T-helper 1 cell treated with Interleukin-12 subunit alpha and Interleukin-12 subunit beta and Interleukin-4 antibody, amounts not matched to agents 30 μg/mL and 1 μg/mL, for 36 hours (primary cell): Measurements from ENCODE around the gene MXRA7.
"Not testable (repeated sequence)": the region's sequence is repeated elsewhere in the genome, so short reads cannot be mapped to it uniquely, and the experiment has no call there.

Experiments
- H3K27ac Mint-ChIP-seq: one replicate; pipeline ENCODE4 v1.8.0; 2021; ENCODE audit warnings: mild to moderate bottlenecking, mixed read lengths
- H3K27me3 Mint-ChIP-seq: one replicate; pipeline ENCODE4 v1.8.0; 2021; ENCODE audit warnings: low read depth, mixed read lengths
- H3K36me3 Mint-ChIP-seq: one replicate; pipeline ENCODE4 v1.8.0; 2021; ENCODE audit warnings: low read depth, mixed read lengths
- H3K4me1 Mint-ChIP-seq: one replicate; pipeline ENCODE4 v1.8.0; 2021; ENCODE audit warnings: low read depth, mixed read lengths
- H3K4me3 Mint-ChIP-seq: one replicate; pipeline ENCODE4 v1.8.0; 2021; ENCODE audit warnings: mild to moderate bottlenecking, moderate library complexity, mixed read lengths
- H3K9me3 Mint-ChIP-seq: one replicate; pipeline ENCODE4 v1.8.0; 2021; ENCODE audit warnings: mixed read lengths

MXRA7 gene

GRCh38 chr17:76714822-76715495, 4.2 kb upstream of the MXRA7 start:
- Mint-ChIP-seq H3K4me3 (no peak overlapping the region), H3K27ac (peak overlapping the region; percentile 56), H3K27me3 (peaks cover 1% of the 10 kb centered on the region), H3K9me3 (no peaks in the 10 kb centered on the region), H3K4me1 (peaks cover 34% of the 10 kb centered on the region), H3K36me3 (peaks cover 39% of the 10 kb centered on the region)

- peaks cover 35% of the 10 kb centered on the region for H3K36me3 Mint-ChIP-seq
- H3K9me3 Mint-ChIP-seq, result no peaks in the 10 kb centered on the region
- H3K4me3 Mint-ChIP-seq, result no peak overlapping the region
- peaks cover 7% of the 10 kb centered on the region for H3K27me3 Mint-ChIP-seq
- H3K4me1 Mint-ChIP-seq, result peaks cover 34% of the 10 kb centered on the region
- H3K27ac Mint-ChIP-seq, result no peak overlapping the region
Observed at GRCh38 chr17:76714336-76714735, 3.6 kb upstream of the MXRA7 start.

DNA sequence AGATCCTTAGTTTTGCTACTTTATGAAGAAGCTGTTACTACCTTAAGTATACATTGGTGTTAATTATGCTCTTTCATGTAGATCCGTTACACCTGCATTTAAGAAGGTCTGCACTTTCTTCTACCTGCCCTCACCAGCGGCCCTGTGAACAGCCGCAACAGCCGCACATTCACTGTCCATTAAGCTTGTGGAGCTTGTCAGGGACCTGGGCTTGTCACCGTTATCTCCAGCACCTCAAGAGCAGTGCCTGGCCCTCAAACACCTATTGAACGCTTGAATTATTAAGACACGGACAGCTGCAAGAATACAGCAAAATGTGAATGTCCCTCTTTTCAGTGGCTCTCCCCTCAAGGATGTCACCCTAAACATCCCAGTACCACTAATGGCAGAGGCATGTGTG, 3.0 kb upstream of the MXRA7 start:
- H3K36me3 Mint-ChIP-seq, result peaks cover 30% of the 10 kb centered on the region
- peaks cover 34% of the 10 kb centered on the region for H3K4me1 Mint-ChIP-seq
- peaks cover 12% of the 10 kb centered on the region for H3K27me3 Mint-ChIP-seq
- no peaks in the 10 kb centered on the region for H3K9me3 Mint-ChIP-seq
- H3K27ac Mint-ChIP-seq, result no peak overlapping the region
- H3K4me3 Mint-ChIP-seq, result no peak overlapping the region

DNA sequence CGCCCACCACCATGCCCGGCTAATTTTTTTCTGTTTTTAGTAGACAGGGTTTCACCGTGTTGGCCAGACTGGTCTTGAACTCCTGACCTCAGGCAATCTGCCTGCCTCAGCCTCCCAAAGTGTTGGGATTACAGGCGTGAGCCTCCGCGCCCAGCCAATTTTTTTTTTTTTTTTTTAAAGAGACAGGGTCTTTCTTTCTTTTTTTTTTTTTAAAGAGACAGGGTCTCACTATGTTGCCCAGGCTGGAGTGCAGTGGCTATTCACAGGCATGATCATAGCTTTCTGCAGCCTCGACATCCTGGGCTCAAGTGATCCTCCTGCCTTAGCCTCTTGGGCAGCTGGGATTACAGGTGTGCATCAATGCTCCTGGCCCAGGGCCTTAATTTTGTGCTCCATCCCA, 1.6 kb upstream of the MXRA7 start:
- H3K4me1 Mint-ChIP-seq, result peaks cover 34% of the 10 kb centered on the region
- H3K27ac Mint-ChIP-seq, H3K4me3 Mint-ChIP-seq, H3K9me3 Mint-ChIP-seq: not testable (repeated sequence)
- peaks cover 12% of the 10 kb centered on the region for H3K27me3 Mint-ChIP-seq
- peaks cover 27% of the 10 kb centered on the region for H3K36me3 Mint-ChIP-seq

DNA sequence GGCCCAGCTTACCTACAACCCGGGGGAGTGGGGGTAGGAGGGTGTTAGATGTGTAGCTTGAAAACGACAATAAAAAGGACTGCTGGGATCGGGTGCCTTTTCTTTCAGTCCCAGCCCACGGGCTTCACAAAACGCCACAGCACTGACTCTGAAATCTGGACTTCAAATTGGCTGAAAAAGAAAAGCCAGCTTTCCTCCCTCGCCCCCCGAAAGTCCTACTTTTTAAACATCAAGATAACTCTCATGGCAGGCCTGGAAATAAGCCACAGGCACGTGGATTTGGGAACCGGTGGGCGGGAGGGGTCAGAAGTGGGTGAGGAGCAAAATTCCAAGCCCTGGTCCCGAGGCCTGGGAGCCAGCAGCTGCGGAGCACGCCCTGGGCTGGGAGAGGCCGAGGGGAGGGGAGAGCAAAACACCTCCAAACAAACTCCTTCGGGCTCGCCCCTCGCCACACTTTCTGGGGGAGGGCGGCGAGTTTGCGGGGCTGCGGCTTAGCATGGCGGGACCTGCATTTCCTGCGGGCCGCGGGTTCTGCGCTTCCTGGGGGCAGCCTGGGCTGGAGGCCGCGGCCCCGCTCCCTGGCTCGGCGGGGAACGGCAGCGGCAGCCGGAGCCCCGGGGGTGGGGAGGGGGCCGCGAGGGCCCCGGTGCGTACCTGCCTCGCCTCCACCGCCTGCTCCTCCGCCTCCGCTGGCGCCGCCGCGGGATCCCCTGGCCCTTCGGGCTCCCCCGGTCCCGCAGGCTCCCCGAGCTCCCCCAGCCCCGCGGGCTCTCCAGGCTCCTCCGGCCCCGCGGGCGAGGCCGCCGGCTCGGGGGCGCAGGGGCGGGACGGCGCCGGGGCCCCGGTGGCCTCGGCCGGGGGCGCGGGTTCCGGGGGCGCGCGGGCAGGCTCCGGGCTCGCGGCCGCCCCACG, 558 bp downstream of the MXRA7 start:
- not testable (repeated sequence) for H3K27ac Mint-ChIP-seq

GRCh38 chr17:76709077-76709950, 1.5 kb downstream of the MXRA7 start:
- H3K36me3 Mint-ChIP-seq, result peaks cover 13% of the 10 kb centered on the region
- H3K4me3 Mint-ChIP-seq, result peak overlapping the region; percentile 63
- H3K27ac Mint-ChIP-seq, result no peak overlapping the region

More for the DNA sequence above, 558 bp downstream of the MXRA7 start:
- not testable (repeated sequence) for H3K9me3 Mint-ChIP-seq
- Mint-ChIP-seq H3K4me3 (peak overlapping the region; percentile 63), H3K36me3 (peaks cover 15% of the 10 kb centered on the region), H3K27me3 (peaks cover 12% of the 10 kb centered on the region), H3K4me1 (peaks cover 19% of the 10 kb centered on the region)

DNA sequence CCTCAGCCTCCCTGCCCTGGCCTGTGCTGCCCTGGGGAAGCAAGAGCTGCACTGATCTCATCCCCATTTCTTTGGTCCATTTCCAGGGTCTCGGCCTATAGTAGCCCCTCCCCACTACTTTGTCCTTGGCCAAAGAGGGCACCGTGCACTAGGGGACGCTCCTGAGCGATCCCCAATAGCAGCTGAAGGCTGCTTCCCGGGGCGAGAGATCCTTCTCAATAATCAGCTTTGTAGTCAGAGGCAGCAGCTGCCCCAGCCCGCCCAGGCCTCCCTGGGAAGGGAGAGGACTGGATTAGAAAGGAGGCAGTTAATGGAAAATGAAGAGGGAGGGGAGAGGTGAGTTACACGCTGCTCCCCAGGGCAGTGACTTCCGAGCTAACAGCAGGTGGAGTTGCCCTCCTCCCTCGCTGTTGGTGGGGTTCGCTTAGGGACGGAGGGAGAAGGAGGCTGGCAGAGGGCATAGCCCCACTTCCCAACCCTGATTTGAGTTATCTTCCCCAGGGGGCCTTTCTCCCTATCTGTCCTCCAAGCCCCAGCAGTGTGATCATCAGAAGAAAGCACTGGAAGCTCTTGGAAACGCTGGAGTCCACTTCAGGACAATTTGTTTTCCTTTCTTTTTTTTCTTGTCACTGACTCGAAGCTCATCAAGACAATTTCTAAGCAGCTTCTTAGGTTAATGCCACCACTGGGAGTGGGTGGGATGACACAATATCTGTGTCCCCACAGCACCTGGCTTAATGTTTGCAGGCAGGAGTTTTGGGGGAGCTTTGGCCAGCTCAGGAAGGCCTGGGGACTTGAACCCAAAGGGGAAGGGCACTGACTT, 2.6 kb downstream of the MXRA7 start:
- no peak overlapping the region for H3K27ac Mint-ChIP-seq
- peaks cover 4% of the 10 kb centered on the region for H3K36me3 Mint-ChIP-seq
- H3K4me3 Mint-ChIP-seq, result peak overlapping the region; percentile 12
- no peaks in the 10 kb centered on the region for H3K9me3 Mint-ChIP-seq
- H3K4me1 Mint-ChIP-seq, result peaks cover 5% of the 10 kb centered on the region
- peaks cover 12% of the 10 kb centered on the region for H3K27me3 Mint-ChIP-seq

More at GRCh38 chr17:76709077-76709950, 1.5 kb downstream of the MXRA7 start:
- no peaks in the 10 kb centered on the region for H3K9me3 Mint-ChIP-seq
- H3K4me1 Mint-ChIP-seq, result peaks cover 15% of the 10 kb centered on the region
- H3K27me3 Mint-ChIP-seq, result peaks cover 12% of the 10 kb centered on the region

DNA sequence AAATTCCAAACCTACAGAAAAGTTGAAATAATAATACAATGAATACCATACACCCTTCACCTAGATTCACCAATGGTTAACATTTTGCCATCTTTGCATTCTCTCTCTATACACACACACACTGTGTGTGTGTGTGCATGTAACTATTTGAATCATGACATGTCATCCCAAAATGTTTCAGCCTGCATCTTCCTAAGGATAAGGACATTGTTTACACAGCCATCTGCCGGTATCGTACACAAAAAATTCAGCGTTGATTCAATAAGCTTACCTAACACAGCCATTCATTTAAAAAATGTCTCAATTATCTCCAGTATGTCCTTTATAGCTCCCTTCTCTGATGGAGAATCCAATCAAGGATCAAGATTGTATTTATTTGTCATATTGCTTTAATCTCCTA, 3.9 kb downstream of the MXRA7 start:
- Mint-ChIP-seq H3K4me1 (peaks cover 3% of the 10 kb centered on the region), H3K4me3 (no peak overlapping the region), H3K9me3 (no peaks in the 10 kb centered on the region), H3K27ac (no peak overlapping the region), H3K27me3 (peaks cover 12% of the 10 kb centered on the region), H3K36me3 (no peaks in the 10 kb centered on the region)

DNA sequence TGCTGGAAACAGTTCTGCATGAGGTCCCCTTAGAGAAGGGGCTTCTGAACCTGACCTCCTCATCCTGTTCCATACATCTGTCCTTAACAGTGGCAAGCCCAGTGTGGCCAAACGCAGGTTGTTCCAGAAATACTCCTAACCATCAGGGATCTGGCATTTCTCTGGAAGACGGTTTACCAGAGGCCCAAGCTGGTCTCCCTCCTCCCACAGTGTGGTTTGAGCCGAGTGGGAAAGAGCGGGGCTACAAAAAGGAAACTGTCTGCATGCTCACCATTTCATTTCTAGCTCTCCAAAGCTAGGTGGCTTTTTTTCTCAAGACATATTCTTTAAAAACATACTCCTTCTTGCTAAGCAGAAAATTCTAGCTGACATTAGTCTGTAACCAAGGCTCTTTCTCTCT, 6.0 kb downstream of the MXRA7 start:
- no peaks in the 10 kb centered on the region for H3K36me3 Mint-ChIP-seq
- no peaks in the 10 kb centered on the region for H3K4me1 Mint-ChIP-seq
- no peaks in the 10 kb centered on the region for H3K9me3 Mint-ChIP-seq
- H3K27me3 Mint-ChIP-seq, result peaks cover 9% of the 10 kb centered on the region
- H3K27ac Mint-ChIP-seq, result no peak overlapping the region
- no peak overlapping the region for H3K4me3 Mint-ChIP-seq

DNA sequence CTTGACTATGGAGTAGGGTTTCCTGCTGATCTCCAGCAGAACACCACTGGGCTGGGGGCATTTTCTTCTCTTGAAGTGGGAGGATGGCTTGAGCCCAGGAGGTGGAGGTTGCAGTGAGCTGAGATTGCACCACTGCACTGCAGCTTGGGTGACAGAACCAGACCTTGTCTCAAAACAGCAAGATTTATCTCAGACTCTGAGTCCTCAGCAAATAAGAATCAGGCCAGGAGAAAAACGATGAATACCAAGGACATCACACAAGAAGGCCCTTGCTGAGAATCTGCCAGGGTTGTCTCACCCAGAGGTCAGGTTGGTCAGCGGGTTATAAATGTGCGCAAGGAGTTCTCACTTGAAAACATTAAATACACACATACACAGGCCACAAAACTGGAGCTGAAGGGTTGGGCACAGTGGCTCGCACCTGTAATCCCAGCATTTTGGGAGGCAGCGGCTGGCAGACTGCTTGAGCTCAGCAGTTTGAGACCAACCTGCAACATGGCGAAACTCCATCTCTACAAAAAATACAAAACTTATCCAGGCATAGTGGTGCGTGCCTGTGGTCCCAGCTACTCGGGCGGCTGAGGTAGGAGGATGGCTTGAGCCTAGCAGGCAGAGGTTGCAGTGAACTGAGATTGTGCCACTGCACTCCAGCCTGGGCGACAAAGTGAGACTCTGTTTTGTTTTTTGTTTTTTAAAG, 7.7 kb downstream of the MXRA7 start:
- Mint-ChIP-seq H3K27ac (no peak overlapping the region), H3K9me3 (no peaks in the 10 kb centered on the region), H3K4me3 (no peak overlapping the region), H3K4me1 (no peaks in the 10 kb centered on the region), H3K27me3 (no peaks in the 10 kb centered on the region), H3K36me3 (no peaks in the 10 kb centered on the region)

GRCh38 chr17:76702076-76702475, 8.7 kb downstream of the MXRA7 start:
- no peaks in the 10 kb centered on the region for H3K4me1 Mint-ChIP-seq
- no peaks in the 10 kb centered on the region for H3K36me3 Mint-ChIP-seq
- H3K4me3 Mint-ChIP-seq, result no peak overlapping the region
- no peak overlapping the region for H3K27ac Mint-ChIP-seq
- H3K9me3 Mint-ChIP-seq, result no peaks in the 10 kb centered on the region
- no peaks in the 10 kb centered on the region for H3K27me3 Mint-ChIP-seq

GRCh38 chr17:76701471-76701967, 9.2 kb downstream of the MXRA7 start:
- Mint-ChIP-seq H3K27me3 (no peaks in the 10 kb centered on the region), H3K9me3 (no peaks in the 10 kb centered on the region)

More at GRCh38 chr17:76701471-76701967, 9.2 kb downstream of the MXRA7 start:
- Mint-ChIP-seq H3K4me3 (no peak overlapping the region), H3K4me1 (peaks cover 3% of the 10 kb centered on the region), H3K27ac (no peak overlapping the region), H3K36me3 (no peaks in the 10 kb centered on the region)
